AG10803 (cell line): ENCODE results near the gene AKT3.
"Not testable (repeated sequence)": the region's sequence is repeated elsewhere in the genome, so short reads cannot be mapped to it uniquely, and the experiment has no call there.

ENCODE experiments used
- DNase-seq: peaks from one replicate; pipeline ENCODE4 v3.0.0; 2010; ENCODE audit warnings: low read depth
- H3K4me3 ChIP-seq: 2 replicates; pipeline ENCODE4 v1.5.1; 2011; ENCODE audit warnings: mild to moderate bottlenecking, low read length, control low read depth
- CTCF ChIP-seq: conservative IDR thresholded peaks from 2 replicates; pipeline ENCODE4 v1.5.1; 2011; ENCODE audit warnings: mild to moderate bottlenecking, low read length, control low read depth, inconsistent platforms

The AKT3 gene

GRCh38 chr1:243842161-243842560 lies 7.9 kb downstream of the AKT3 start:
- DNase-seq, result no peak
- H3K4me3 ChIP-seq, result no peak overlapping the region
- no peak for TF ChIP-seq CTCF

- TF ChIP-seq CTCF, result no peak
- peak; percentile 13 for DNase-seq
- no peak overlapping the region for H3K4me3 ChIP-seq
These were observed 8.5 kb downstream of the AKT3 start for GRCh38 chr1:243841507-243841906.

GRCh38 chr1:243837907-243838535 lies 12.0 kb downstream of the AKT3 start:
- no peak for TF ChIP-seq CTCF
- no peak for DNase-seq

GRCh38 chr1:243834130-243834529 lies 15.9 kb downstream of the AKT3 start:
- TF ChIP-seq CTCF, result no peak
- H3K4me3 ChIP-seq, result no peak overlapping the region
- no peak for DNase-seq

More at GRCh38 chr1:243837907-243838535, 12.0 kb downstream of the AKT3 start:
- H3K4me3 ChIP-seq, result no peak overlapping the region

- no peak overlapping the region for H3K4me3 ChIP-seq
- no peak for DNase-seq
- TF ChIP-seq CTCF, result no peak
These were observed 18.6 kb downstream of the AKT3 start for GRCh38 chr1:243831463-243831862.

- DNase-seq, result no peak
- no peak for TF ChIP-seq CTCF
- H3K4me3 ChIP-seq, result no peak overlapping the region
These were observed 22.8 kb downstream of the AKT3 start for GRCh38 chr1:243827206-243827605.

GRCh38 chr1:243824907-243825306 lies 25.1 kb downstream of the AKT3 start:
- not testable (repeated sequence) for DNase-seq, H3K4me3 ChIP-seq
